Coronary artery (tissue), 2 donors: Measurements from ENCODE around the gene UCK1.
"Not testable (repeated sequence)": the region's sequence is repeated elsewhere in the genome, so short reads cannot be mapped to it uniquely, and the experiment has no call there.

Experiments
- DNase-seq: peaks from one replicate; pipeline ENCODE4 v3.0.0-alpha.2; 2017; ENCODE audit warnings: low spot score
- H3K27ac ChIP-seq, 2 donors: fragments of 200-600 bp; sonication (generic); one replicate each; pipeline ENCODE4 v1.5.1; 2016 to 2019
- H3K4me3 ChIP-seq: fragments of 200-600 bp; sonication (generic); 2 replicates; pipeline ENCODE4 v1.5.1; 2016; ENCODE audit warnings: mild to moderate bottlenecking, moderate library complexity
- TF ChIP-seq, protein P1 (sequence below): fragments of 200-600 bp; sonication (generic); IDR thresholded peaks from one replicate; pipeline ENCODE4 v1.5.1; 2019; ENCODE audit warnings: antibody characterized with exemption

The UCK1 gene

DNA sequence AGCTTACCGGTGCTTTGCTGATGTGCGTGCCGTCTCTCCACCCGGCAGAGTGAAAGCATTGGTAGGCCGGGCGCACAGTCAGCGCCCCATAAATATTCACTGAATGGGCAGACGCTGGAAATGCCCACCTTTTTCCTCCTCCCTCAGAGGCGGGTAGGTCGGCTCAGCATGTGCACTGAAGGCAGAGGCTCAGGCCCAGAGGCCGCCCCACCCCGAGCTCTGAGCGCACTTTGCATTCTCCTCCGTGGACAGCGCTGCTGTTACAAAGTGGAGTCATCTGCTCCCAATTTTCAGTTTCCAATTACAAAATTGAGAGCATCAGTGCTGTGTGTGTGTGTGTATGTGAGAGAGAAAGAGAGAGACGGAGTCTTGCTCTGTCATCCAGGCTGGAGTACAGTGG is 10.6 kb downstream of the UCK1 start:
- DNase-seq = no peak
- no peak overlapping the region for H3K4me3 ChIP-seq
- TF ChIP-seq, protein P1, sequence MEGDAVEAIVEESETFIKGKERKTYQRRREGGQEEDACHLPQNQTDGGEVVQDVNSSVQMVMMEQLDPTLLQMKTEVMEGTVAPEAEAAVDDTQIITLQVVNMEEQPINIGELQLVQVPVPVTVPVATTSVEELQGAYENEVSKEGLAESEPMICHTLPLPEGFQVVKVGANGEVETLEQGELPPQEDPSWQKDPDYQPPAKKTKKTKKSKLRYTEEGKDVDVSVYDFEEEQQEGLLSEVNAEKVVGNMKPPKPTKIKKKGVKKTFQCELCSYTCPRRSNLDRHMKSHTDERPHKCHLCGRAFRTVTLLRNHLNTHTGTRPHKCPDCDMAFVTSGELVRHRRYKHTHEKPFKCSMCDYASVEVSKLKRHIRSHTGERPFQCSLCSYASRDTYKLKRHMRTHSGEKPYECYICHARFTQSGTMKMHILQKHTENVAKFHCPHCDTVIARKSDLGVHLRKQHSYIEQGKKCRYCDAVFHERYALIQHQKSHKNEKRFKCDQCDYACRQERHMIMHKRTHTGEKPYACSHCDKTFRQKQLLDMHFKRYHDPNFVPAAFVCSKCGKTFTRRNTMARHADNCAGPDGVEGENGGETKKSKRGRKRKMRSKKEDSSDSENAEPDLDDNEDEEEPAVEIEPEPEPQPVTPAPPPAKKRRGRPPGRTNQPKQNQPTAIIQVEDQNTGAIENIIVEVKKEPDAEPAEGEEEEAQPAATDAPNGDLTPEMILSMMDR = no peak
- no peak overlapping the region for H3K27ac ChIP-seq

GRCh38 chr9:131518553-131518952 is 12.5 kb downstream of the UCK1 start:
- DNase-seq = no peak
- TF ChIP-seq, protein P1 = no peak
- H3K27ac ChIP-seq = no peak overlapping the region
- no peak overlapping the region for H3K4me3 ChIP-seq

- no peak overlapping the region for H3K4me3 ChIP-seq
- TF ChIP-seq, protein P1 = no peak
- no peak for DNase-seq
- no peak overlapping the region for H3K27ac ChIP-seq
These were observed 13.3 kb downstream of the UCK1 start for GRCh38 chr9:131517761-131518190.

DNA sequence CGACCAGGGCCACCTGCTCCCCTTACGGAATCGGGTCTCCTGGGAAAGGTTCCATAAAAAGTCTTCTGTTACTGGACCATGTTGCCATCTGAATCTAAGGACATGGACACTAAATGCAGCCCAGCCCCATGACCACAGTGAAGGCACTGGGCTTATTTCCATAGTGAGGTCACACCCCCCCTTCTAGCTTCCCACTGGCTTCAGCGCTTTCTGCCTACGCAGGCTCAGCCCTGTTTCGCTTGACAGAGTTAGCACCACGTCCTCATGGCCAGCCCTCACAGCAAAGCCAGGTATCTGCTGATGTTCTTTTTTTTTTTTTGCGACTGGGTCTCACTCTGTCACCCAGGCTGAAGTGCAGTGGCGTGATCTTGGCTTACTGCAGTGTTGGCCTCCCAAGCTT is 14.1 kb downstream of the UCK1 start:
- no peak overlapping the region for H3K27ac ChIP-seq
- H3K4me3 ChIP-seq = no peak overlapping the region
- DNase-seq = no peak
- TF ChIP-seq, protein P1 = no peak

DNA sequence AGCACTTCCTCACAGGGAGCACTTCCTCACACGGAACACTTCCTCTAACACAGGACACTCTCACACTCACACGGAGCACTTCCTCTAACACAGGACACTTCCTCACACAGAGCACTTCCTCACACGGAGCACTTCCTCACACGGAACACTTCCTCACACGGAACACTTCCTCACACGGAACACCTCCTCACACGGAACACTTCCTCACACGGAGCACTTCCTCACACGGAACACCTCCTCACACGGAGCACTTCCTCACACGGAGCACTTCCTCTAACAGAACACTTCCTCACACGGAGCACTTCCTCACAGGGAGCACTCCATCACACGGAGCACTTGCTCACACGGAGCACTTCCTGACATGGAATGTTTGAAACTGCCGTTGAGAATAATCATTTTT is 15.0 kb downstream of the UCK1 start:
- no peak for DNase-seq
- Histone ChIP-seq H3K27ac (no peak overlapping the region), H3K4me3 (no peak overlapping the region)
- TF ChIP-seq, protein P1 = no peak

- H3K4me3 ChIP-seq, H3K27ac ChIP-seq, DNase-seq: not testable (repeated sequence)
These were observed 15.5 kb downstream of the UCK1 start for GRCh38 chr9:131515559-131516031.

DNA sequence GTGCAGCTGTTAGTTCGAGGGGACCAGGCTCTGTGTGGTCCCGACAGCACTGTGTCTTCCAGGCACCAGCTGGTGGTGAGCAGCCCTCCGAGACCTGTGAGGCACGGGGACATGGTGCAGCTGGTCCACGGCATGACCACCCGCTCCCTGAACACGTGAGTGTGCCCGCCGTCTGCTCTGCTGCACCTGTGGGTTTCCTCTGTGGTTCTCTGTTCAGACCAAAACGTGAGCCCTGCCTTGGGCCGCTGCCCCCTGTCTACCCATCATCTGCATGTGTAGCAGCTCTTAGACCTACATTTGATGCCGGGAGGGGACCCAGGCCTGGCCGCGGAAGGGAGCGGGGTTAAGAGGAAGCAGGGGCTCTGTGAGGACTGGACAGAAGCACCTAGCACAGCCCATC is 17.9 kb downstream of the UCK1 start:
- Histone ChIP-seq H3K4me3 (no peak overlapping the region), H3K27ac (no peak overlapping the region)
- no peak for DNase-seq
- TF ChIP-seq, protein P1 = no peak

GRCh38 chr9:131511880-131512279 is 19.2 kb downstream of the UCK1 start:
- no peak overlapping the region for H3K4me3 ChIP-seq
- TF ChIP-seq, protein P1 = no peak
- no peak for DNase-seq
- H3K27ac ChIP-seq = no peak overlapping the region
